ENCODE data around the gene CPSF4L.

CPSF4L gene

GRCh38 chr17:73290399-73291259 is 28.9 kb upstream of the CPSF4L start:
- no peak for DNase-seq (ENCODE audit: low read depth, low spot score)
- peak overlapping the region; percentile 86 for H3K27ac ChIP-seq

- DNase-seq (ENCODE audit: low read depth, low spot score) = no peak
- no peak overlapping the region for H3K27ac ChIP-seq
Measured at GRCh38 chr17:73289549-73290254, 28.0 kb upstream of the CPSF4L start.

GRCh38 chr17:73288534-73289302 is 27.0 kb upstream of the CPSF4L start:
- no peak for DNase-seq (ENCODE audit: low read depth, low spot score)
- H3K27ac ChIP-seq = no peak overlapping the region

GRCh38 chr17:73286863-73287296 is 25.2 kb upstream of the CPSF4L start:
- H3K27ac ChIP-seq = peak overlapping the region; percentile 17
- no peak for DNase-seq (ENCODE audit: low read depth, low spot score)

- DNase-seq (ENCODE audit: low read depth, low spot score) = no peak
- H3K27ac ChIP-seq = peak overlapping the region; percentile 17
Measured at GRCh38 chr17:73285916-73286862, 24.5 kb upstream of the CPSF4L start.

GRCh38 chr17:73285603-73285908 is 23.9 kb upstream of the CPSF4L start:
- no peak for DNase-seq (ENCODE audit: low read depth, low spot score)
- no peak overlapping the region for H3K27ac ChIP-seq

GRCh38 chr17:73284906-73285602 is 23.4 kb upstream of the CPSF4L start:
- no peak for DNase-seq (ENCODE audit: low read depth, low spot score)
- H3K27ac ChIP-seq = no peak overlapping the region

- no peak overlapping the region for H3K27ac ChIP-seq
- DNase-seq (ENCODE audit: low read depth, low spot score) = no peak
Measured at GRCh38 chr17:73284354-73284753, 22.7 kb upstream of the CPSF4L start.

GRCh38 chr17:73283841-73284282 is 22.2 kb upstream of the CPSF4L start:
- no peak overlapping the region for H3K27ac ChIP-seq

GRCh38 chr17:73283250-73283649 is 21.6 kb upstream of the CPSF4L start:
- DNase-seq (ENCODE audit: low read depth, low spot score) = no peak
- H3K27ac ChIP-seq = no peak overlapping the region

More at GRCh38 chr17:73283841-73284282, 22.2 kb upstream of the CPSF4L start:
- no peak for DNase-seq (ENCODE audit: low read depth, low spot score)

GRCh38 chr17:73282629-73283028 is 20.9 kb upstream of the CPSF4L start:
- no peak overlapping the region for H3K27ac ChIP-seq

GRCh38 chr17:73281928-73282327 is 20.2 kb upstream of the CPSF4L start:
- no peak overlapping the region for H3K27ac ChIP-seq
- DNase-seq (ENCODE audit: low read depth, low spot score) = no peak

More at GRCh38 chr17:73282629-73283028, 20.9 kb upstream of the CPSF4L start:
- DNase-seq (ENCODE audit: low read depth, low spot score) = no peak

- no peak overlapping the region for H3K27ac ChIP-seq
- no peak for DNase-seq (ENCODE audit: low read depth, low spot score)
Measured at GRCh38 chr17:73280191-73280590, 18.5 kb upstream of the CPSF4L start.

GRCh38 chr17:73279704-73280103 is 18.0 kb upstream of the CPSF4L start:
- no peak overlapping the region for H3K27ac ChIP-seq
- DNase-seq (ENCODE audit: low read depth, low spot score) = no peak

GRCh38 chr17:73278465-73279453 is 17.1 kb upstream of the CPSF4L start:
- no peak for DNase-seq (ENCODE audit: low read depth, low spot score)
- H3K27ac ChIP-seq = no peak overlapping the region

- DNase-seq (ENCODE audit: low read depth, low spot score) = no peak
Measured at GRCh38 chr17:73278049-73278464, 16.4 kb upstream of the CPSF4L start.

GRCh38 chr17:73274490-73274889 is 12.8 kb upstream of the CPSF4L start:
- DNase-seq (ENCODE audit: low read depth, low spot score) = no peak
- no peak overlapping the region for H3K27ac ChIP-seq

More at GRCh38 chr17:73278049-73278464, 16.4 kb upstream of the CPSF4L start:
- H3K27ac ChIP-seq = no peak overlapping the region

- DNase-seq (ENCODE audit: low read depth, low spot score) = no peak
- no peak overlapping the region for H3K27ac ChIP-seq
Measured at GRCh38 chr17:73272906-73273218, 11.2 kb upstream of the CPSF4L start.

All from epithelial cell of prostate (primary cell).